HFFc6 (cell line): Measurements from ENCODE around the gene ACSS1. TPM values are rescaled to one million over a fixed set of nuclear protein-coding genes. Genes with fewer than 3 reads are reported as not detected.
A peak's percentile ranks its signal among the peaks of the same experiment; 100 is the strongest.

ENCODE experiments used
- DNase-seq: peaks from one replicate; pipeline ENCODE4 v3.0.0-alpha.2; 2018
- H3K27ac Mint-ChIP-seq: 2 replicates; pipeline ENCODE4 v1.8.0; 2020; ENCODE audit warnings: mild to moderate bottlenecking, mixed read lengths
- H3K27me3 Mint-ChIP-seq: 2 replicates; pipeline ENCODE4 v1.8.0; 2021; ENCODE audit warnings: mild to moderate bottlenecking, moderate library complexity, mixed read lengths; ENCODE audit not compliant: insufficient read depth
- H3K36me3 Mint-ChIP-seq: 2 replicates; pipeline ENCODE4 v1.8.0; 2021; ENCODE audit warnings: low read depth, mixed read lengths
- H3K4me1 Mint-ChIP-seq: 2 replicates; pipeline ENCODE4 v1.8.0; 2020; ENCODE audit warnings: low read depth, mixed read lengths
- H3K4me3 Mint-ChIP-seq: 2 replicates; pipeline ENCODE4 v1.8.0; 2020; ENCODE audit warnings: mild to moderate bottlenecking, moderate library complexity, mixed read lengths
- H3K9me3 Mint-ChIP-seq: 2 replicates; pipeline ENCODE4 v1.8.0; 2020; ENCODE audit warnings: mild to moderate bottlenecking, mixed read lengths
- total RNA-seq, 6 experiments: library from RNA; stranded (reverse); fragmentation: NEBNext Ultra II Directional; extraction: Animal tissue kit (Norgen Biotek cat#: 25700); gene quantifications; 2 replicates in 1 of 6; 3 replicates in 5 of 6; pipeline ENCODE4 v1.2.3, GENCODE V29; 2021
- TF ChIP-seq, protein P1 (sequence below): fragments of 200-600 bp; sonication (generic); IDR thresholded peaks from 2 replicates; pipeline ENCODE4 v1.5.0; 2021; ENCODE audit warnings: antibody characterized with exemption, mild to moderate bottlenecking

ACSS1 gene
- total RNA-seq, 6 experiments from 2014 or later = 0.80 to 1.4 (median 1.2) TPM

DNA sequence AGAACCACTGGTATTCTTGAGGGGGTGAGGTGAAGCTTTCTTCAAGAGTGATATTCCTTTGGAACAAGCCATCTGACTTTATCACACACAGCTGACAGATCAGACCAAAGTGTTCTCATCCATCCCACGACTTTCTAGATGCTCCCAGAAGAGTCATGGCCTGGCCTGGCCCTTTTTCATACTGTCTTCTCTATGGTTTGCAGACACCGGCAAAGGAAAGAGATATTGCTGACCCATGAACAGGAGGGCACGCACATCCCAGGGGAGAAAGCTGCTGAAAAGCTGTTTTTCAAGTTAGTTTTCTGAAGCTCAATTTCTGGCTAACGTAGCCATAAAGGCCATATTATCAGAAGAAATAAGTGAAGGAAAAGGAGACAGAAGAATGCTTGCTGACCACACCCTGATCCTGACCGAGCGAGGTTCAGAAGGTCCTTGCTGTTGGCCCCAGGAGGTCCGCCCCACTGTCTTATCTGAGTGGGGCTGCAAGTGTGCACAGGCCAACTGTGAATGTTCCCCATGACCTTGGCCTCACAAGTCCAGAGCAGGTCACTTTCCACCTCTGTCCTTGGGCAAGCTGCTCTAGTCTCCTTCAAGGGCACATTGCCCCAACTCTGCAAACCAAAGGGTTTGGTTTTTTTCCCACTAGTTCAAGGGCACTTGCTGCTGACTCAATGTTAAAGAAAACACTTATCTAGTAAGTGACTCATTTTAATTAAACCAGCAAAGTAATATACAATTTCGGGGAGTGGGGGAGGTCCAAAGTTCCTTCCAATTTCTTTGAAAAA lies 2.0 kb downstream of the ACSS1 start:
- DNase-seq = no peak
- Mint-ChIP-seq H3K4me3 (peak overlapping the region; percentile 74; the same call in 1 of the 2 replicates), H3K9me3 (no peaks in the 10 kb centered on the region), H3K4me1 (peaks cover 33% of the 10 kb centered on the region), H3K27me3 (peaks cover 24% of the 10 kb centered on the region), H3K36me3 (no peaks in the 10 kb centered on the region), H3K27ac (no peak overlapping the region)
- TF ChIP-seq, protein P1, sequence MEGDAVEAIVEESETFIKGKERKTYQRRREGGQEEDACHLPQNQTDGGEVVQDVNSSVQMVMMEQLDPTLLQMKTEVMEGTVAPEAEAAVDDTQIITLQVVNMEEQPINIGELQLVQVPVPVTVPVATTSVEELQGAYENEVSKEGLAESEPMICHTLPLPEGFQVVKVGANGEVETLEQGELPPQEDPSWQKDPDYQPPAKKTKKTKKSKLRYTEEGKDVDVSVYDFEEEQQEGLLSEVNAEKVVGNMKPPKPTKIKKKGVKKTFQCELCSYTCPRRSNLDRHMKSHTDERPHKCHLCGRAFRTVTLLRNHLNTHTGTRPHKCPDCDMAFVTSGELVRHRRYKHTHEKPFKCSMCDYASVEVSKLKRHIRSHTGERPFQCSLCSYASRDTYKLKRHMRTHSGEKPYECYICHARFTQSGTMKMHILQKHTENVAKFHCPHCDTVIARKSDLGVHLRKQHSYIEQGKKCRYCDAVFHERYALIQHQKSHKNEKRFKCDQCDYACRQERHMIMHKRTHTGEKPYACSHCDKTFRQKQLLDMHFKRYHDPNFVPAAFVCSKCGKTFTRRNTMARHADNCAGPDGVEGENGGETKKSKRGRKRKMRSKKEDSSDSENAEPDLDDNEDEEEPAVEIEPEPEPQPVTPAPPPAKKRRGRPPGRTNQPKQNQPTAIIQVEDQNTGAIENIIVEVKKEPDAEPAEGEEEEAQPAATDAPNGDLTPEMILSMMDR = no peak

- Mint-ChIP-seq H3K4me1 (peaks cover 33% of the 10 kb centered on the region), H3K27ac (no peak overlapping the region), H3K9me3 (no peaks in the 10 kb centered on the region), H3K27me3 (peaks cover 21% of the 10 kb centered on the region), H3K4me3 (no peak overlapping the region), H3K36me3 (no peaks in the 10 kb centered on the region)
- TF ChIP-seq, protein P1 = no peak
- peak; percentile 22 for DNase-seq
Observed at GRCh38 chr20:25054995-25055629, 2.8 kb downstream of the ACSS1 start.

- Mint-ChIP-seq H3K4me1 (peaks cover 32% of the 10 kb centered on the region), H3K36me3 (no peaks in the 10 kb centered on the region), H3K27ac (no peak overlapping the region), H3K4me3 (no peak overlapping the region), H3K27me3 (peaks cover 22% of the 10 kb centered on the region), H3K9me3 (no peaks in the 10 kb centered on the region)
- DNase-seq = no peak
- TF ChIP-seq, protein P1 = no peak
Observed at GRCh38 chr20:25054096-25054820, 3.7 kb downstream of the ACSS1 start.

DNA sequence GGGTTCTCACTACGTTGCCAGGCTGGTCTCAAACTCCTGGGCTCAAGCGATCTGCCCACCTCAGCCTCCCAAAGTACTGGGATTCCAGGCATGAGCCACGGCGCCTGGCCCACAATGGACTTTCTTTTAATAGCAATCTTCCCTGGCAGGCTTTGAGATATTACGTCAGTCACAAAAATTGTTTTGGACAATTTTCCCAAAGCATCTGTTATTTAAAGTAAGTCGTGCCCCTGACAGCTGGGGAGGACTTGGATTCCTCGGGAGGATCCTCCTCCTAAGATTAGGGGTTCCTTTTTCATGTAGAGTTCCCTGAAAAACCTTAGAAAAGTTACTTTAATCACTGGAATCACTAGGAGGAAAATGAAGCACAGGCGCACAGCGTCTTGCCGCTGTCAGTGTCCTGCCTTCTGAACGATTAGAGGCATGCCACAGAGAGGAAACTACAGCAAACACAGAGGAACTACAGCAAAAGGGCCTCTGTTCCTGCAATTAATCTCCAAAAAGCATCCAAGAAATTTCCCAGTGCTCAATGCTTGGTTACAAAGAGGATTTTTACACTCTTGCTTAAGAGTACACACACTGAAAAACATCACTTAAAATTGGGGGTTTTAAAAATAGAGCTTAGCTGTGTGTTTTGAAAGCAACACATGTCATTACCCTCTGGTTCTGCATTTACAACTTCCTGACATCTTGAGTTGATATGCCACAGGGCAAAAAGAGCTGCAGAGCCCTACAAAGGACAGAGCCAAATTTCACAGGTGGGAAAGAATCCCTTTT lies 4.5 kb downstream of the ACSS1 start:
- peaks cover 14% of the 10 kb centered on the region for H3K27me3 Mint-ChIP-seq
- H3K27ac Mint-ChIP-seq = no peak overlapping the region
- H3K4me3 Mint-ChIP-seq = no peak overlapping the region
- no peak for DNase-seq
- TF ChIP-seq, protein P1 = no peak
- peaks cover 26% of the 10 kb centered on the region for H3K4me1 Mint-ChIP-seq
- no peaks in the 10 kb centered on the region for H3K36me3 Mint-ChIP-seq
- no peaks in the 10 kb centered on the region for H3K9me3 Mint-ChIP-seq
